GM21515 (cell line): ENCODE results near the gene GRM8.
A peak's percentile ranks its signal among the peaks of the same experiment; 100 is the strongest.

ENCODE experiments used
- ATAC-seq: cut with Tn5 transposase; IDR thresholded peaks from one replicate; pipeline ENCODE4 v1.9.1; 2021; ENCODE audit not compliant: unreplicated experiment

The GRM8 gene

DNA sequence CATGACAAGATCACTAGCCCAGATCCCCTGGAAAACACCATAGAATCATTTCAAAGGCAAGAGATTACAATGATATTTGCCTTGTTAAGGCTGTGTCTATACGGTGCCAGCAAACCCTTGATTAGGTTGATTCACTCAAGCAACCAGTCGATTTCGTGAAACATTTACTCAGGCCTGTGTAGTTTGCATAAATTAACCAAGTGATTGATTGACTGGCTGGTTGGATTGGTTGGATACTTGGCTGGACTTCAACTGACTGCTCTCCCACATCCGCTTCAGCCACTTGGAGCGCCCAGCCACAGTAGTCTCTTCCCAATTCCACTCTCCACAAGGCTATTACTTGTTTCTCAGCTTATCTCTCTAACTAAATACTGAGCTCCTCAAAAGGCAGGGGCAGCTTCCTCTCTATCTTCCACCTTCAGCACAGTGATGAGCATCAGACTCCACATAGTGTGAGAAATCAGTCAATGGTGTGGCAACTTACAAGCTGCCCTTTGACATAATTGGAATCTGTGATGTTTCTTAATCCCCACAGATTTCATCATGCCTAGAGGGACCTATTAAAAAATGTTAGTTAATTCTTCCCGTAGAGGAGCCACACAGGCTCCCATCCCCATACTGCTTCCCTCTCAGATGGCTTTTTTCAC is 217.4 kb downstream of the GRM8 start:
- ATAC-seq: no peak

DNA sequence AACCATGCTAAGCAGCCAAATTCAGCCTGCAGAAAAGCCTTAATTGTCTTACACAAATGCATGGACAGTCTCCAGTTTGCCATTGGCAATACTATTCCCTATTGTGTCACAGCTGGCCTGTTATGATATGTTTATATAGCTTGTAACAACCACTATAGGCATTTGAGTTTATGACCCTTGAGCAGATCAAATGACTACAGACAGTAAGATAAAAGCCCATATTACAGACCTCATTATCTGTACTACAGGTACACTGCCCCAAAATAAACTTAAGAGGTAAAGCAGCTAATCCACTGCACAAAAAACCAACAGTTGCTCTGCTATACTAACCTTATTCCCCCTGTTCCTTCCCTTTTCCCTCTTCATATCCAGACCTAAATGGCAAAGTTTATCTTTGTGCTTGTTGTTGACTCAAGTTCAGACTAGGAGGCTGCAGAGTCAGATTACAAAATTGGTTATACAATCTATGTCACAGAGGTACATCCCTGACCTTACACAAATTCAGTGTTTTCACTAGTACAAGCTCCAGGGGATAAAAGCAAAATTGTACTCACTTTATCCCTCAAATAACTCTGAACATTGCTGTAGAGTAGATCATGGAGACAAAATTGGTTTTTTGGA is 218.4 kb downstream of the GRM8 start:
- no peak for ATAC-seq

DNA sequence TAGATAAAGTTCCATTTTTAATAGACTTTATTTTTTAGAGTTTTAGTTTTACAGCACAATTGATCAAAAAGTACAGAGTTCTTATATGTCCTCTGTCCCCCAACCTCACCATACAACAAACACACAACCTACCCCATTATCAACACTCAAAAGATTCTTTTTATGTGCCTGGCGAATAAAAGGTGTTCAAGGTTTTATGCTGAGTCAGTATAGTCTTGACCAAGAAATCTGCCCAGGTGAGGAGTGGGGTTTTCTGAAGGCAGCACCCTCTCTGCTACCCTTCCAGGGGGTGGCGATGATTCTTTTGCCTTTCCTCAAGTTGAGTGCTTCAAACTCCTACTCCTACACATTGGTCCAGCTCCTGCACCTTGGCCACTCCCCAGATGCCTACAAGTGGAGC is 222.9 kb downstream of the GRM8 start:
- no peak for ATAC-seq

DNA sequence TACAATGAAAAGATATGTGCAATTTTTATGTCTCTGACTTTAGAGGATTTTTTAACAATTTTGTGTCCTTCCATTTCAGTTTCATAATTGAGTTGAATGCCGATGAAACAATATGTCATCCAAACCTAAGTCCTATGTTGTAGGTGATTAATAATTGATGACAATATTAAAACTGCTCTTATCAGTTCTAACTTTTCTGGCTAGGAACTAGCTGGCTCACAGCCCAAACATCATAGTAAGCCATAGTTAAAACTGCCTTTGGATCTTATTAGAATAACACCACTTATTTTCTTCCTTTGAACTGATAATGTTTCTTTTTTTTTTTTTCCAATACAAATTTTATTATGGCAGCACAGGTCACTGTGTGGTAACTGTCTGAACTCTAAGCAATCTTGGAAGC is 230.9 kb downstream of the GRM8 start:
- no peak for ATAC-seq

DNA sequence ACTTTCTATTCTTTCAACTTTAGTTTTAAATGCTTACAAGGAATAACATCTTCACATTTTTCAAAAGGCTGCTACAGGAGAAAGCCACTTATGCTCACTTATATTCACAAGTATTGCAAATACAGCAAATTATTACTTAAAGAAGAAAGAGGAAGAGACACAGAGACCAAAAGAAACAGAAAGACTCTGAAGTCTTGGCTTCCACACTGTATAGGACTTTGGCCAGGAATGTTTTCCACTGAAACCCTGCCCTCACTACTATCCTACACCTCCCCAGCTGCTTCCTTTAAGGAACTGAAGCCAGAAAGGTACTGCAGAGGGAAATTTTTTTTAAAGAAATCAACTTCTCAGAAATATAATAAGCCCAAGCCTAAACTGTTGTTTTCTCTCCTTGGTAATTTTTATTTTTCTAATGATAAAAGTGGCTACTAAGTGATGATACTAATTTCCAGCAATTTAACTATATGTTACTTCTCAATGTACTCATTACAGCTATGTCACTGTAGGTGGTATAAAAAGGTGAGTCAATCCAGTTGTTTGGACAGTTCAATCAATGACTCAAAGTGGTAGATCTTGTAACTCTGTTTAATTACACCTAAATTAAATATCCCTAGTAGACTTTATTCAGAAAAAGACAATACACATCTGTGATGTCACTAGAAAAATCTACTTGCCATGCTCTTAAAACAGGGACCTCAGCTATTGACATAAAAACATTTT is 231.6 kb downstream of the GRM8 start:
- ATAC-seq: no peak

DNA sequence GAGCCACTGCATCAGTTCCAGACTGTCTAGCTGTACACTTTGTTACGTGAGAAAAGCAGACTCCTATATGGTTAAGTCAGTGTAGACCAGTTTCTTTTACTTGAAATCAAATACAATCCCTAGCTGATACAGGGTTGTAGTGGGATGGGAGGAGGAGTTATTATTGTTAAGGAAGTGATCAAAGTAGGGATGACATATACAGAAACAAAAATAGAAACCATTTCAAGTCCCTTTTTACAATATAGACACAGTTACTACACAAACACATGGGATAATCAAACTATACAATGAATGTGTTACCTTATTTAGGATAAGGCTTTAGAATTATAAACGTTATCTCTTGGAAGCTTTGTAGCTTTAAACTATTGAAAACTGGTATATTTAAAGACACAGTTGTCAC is 233.9 kb downstream of the GRM8 start:
- ATAC-seq: no peak

DNA sequence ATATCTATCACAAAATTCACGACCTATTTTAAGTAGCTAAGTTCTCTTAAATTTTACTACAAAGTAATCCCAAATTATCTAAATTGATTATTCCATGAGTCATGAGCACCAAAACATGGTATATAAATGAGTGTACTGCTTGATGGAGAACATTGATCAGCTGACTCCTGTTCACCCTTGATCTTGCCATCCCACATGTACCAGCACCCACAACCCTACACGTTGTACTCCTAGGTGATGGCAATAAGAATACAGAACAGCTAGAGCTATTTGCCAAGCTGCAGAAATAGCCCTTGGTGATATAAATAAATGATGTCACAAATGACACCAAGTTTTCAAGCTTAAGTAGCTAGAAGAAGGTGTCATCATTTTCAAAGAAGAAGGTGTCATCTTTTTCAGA is 235.5 kb downstream of the GRM8 start:
- no peak for ATAC-seq

DNA sequence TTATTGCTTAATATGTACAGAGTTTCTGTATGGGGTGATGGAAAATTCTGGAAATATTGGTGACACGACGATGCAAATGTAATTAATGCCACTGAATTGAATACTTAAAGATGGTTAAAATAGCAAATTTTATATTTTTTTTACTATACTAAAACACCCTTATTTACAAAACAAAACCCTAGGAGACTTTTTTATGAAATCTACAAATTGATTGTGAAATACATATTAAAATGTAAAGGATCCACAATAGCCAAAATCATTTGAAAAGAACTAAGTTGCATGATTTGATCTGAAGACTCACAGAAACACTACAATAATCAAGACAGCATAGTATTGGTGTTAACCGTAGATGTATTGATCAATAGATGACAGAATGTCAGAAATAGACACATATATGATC is 252.0 kb downstream of the GRM8 start:
- no peak for ATAC-seq

DNA sequence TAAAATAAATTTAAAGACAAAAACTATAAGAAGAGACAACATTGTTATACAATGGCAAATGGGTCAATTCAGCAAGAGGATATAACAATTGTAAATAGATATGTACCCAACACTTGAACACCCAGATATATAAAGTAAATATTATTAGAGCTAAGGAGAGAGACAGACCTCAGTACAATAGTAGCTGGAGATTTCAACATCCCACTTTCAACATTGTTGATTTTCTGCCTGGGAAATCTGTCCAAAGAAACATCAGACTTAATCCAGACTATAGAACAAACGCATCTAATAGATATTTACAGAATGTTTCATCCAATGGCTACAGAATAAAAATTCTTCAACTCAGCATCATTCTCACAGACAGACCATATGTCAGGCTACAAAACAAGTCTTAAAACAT is 256.1 kb downstream of the GRM8 start:
- ATAC-seq: no peak

DNA sequence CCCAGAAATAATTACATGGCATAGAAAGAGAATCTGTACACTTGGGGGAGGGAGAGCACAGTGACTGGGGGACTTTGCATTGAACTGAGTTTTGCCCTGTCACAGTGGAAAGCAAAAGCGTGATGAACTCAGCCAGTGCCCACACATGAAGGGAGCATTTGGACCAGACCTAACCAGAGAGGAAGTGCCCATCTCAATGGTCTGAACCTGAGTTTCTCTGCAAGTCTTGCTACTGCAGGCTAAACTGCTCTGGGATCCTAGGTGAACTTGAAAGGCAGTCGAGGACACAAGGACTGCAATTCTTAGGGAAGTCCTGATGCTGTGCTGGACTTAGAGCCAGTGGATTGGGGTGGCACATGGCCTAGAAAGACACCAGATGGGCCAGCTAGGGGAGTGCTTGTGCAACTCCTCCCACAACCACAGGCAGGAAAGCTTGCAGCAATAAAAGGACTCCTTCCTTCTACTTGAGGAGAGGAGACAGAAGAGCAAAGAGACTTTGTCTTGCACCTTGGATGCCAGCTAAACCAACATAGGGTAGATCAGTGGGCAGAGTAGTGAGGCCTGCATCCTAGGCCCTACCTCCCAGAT is 259.0 kb downstream of the GRM8 start:
- no peak for ATAC-seq

DNA sequence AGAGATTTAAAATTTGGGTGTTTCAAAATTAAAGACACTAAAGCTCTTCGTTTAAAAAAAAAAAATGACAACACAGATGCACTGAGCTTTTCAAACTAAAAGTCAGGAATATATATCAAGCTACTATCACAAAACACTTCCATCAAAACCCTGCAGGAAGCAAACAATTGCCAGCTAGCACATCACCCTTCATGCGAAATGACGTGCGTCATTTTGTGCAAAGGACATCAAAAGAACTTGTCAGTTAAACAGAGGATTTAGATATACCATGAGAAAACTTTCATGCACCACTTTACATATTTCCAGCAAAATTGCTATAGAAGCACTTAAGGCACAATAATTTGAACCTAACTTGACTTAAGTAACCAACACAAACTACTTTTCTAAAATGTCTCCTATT is 264.7 kb downstream of the GRM8 start:
- no peak for ATAC-seq

DNA sequence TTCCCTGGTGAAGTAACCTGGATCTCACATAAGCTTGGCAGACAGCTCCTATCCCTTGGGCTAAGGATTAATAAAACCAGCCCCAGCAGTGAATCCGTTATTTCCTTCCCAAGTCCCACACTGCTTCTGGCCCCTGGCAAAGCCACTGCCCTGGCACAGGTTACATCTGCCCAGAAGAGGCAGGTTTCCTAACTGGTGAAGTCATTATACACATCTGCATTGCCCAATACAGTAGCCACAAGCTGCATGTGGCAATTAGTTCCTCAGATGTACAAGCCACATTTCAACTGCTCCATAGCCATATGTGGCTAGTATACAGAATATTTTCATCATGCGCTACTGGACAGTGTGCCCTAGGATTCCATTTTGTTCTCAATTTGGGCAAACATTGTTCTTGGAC is 273.0 kb downstream of the GRM8 start:
- no peak for ATAC-seq

DNA sequence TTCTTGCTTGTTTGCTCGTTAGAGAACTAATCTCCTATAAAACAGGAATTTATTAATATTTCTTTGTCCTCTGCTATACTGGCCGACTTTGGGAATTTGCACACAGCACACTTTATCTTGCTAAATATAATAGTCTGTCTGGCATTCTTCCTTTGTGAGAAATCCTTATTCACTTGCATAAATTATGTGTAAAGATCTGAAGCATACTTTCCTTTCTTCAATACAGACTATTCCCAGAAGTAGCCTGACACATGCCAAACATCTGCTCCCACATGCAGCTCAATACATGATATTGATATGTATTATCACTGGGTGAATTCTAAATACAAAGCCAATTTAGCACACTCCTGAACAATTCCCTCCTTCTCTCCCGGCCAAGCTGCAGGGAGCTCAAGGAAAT is 273.9 kb downstream of the GRM8 start:
- no peak for ATAC-seq

DNA sequence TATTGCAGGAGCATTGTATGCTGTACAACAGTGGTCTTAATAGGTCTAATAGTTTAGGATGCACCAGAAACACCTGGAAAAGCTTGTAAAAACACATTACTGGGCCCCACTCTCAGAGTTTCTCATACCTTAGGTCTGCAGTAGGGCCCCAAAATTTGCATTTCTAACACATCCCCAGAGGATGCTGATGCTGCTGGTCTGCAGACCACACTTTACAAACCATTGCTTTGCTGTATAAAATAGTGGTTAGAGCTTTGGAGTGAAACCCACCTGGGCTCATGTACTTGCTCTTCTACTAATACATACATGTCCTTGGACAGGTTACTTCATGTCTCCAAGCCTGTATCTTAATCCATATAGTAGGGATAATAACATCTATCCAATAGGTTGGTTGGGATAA is 279.7 kb downstream of the GRM8 start:
- no peak for ATAC-seq

DNA sequence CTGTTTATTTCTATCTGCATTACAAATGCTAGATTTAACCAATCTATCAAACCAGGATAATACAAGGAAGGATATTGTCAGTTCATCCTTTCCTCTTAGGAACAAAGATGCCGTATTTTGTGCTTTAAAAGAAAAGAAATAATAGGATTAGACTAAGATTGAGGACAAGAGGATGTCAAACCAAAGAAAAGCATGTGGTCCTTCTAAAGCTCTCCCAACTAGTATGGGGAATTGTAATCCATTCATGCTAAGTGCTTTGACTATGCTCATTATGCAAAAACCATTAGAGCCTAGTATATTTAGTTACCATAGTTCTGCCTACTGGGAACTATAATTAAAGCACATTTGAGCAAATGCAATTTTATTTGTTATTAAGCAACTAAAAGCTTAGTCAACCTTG is 280.2 kb downstream of the GRM8 start:
- ATAC-seq: no peak

DNA sequence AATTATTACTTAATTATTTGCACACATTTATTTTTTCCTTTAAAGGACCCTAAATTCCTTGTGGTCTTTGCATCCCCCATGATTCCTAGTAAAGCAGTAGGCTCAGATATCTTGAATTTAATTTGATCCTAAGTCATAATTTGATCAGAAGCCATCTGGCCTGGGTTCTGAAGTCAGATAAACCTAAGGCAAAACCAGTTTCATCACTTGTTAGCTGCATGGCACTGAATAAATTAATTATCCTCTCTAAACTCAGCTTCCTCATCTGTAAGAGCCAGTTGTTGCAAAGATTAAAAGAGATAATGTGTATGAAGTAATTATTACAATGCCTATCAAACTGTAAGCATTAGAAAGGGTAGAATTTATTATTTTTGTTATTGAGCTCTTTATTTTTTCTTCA is 293.1 kb downstream of the GRM8 start:
- no peak for ATAC-seq

DNA sequence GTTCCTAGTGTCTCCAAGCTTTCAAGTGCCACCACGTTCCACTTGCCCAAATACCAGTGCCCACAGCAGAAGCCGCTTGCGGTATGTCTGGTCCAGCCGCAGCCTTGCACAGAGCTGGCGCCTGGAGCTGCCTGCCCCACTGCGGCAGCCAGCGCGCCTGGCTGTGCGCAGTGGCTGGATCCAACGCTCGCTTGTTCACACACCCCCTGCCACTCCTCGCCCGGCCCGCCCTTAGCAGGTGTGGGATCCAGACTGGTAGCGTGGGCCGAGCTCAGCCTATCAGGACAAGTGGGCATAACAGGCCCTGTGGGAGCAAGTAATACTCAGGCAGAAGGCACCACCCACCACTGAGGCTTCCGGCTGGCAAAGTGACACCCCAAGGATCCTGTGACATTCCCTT is 294.4 kb downstream of the GRM8 start:
- no peak for ATAC-seq

DNA sequence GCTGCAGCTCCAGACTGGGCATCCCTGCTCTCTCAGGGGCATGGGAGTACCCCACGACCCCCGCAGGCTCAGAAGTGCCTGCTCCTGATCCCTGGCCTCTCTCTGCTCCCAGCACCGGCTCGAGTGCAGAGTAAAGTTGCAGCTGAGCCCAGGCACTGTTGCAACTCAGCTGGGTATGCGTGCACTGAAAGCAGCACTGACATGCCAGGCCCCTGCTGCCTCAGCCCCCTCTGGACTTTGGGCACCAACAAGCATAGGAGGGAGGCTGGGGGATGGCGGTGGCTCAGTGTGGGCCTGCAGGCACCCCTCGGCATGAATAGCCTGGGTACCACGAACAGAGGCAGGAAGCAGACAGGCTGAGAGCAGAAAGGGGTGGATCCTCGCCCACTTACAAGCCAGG is 295.3 kb downstream of the GRM8 start:
- no peak for ATAC-seq

DNA sequence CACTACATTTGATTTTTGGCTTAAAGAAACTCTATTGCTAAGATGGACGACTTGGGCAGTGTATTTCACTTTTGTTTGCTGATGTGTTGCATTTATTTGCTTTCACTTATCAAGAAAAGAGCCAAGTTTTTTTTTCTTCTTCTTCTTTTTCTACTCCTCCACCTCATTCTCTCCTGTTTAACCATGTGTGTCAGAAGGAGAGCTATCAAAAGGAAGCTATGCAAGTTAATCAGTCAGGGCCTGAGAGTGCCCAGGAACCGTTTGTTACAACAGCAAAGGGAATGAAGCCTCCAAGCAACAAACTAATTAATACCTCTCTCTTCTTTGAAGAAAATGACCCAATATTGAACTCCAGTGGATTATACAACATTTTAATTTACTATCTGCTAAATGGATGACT is 299.3 kb downstream of the GRM8 start:
- ATAC-seq: no peak

DNA sequence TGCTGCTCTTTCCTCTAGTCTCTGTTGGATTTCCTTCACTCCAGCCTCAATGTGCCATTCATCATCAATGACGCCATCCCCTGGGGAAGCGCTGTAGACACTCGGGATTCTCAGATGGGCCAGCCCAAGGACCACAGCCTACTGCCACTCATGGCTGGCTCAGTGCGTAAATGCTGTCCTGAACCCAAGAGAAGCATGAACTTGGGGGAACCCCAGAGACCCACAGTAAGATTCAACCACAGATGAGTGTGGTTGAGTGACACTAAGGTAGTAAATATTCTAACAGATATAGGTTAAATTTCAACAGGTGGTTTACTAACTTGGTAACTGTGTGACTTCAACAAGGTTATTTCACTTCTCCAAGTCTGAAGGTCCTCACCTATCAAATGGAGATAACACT is 304.1 kb downstream of the GRM8 start:
- peak; percentile 67 for ATAC-seq

DNA sequence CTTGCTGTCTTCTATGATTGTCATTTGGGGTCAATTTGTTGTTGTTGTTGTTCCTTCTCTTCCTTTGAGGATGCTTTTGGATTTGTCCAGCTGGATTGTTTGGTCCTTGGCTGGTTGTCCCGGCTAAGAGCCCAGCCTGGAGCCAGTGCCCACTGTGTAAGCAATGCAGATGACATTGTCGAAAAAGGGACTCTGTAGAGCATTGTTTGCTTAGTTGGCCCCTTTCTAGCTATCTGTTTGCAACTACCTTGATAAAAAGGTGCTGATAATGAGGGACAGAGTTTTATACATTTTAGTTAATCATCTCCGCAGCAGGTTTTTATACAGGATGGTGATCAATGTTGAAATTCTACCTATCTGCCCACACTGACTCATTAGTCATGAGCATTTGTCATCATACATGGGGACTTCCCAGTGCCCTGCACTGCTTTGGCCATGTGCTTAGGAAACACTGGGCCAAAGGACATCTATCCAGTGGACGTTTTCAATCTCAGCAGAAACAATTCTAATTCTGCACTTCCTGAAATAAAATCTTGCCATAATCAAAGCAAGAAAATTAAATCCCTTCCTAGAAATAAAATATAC is 311.9 kb downstream of the GRM8 start:
- ATAC-seq: no peak

DNA sequence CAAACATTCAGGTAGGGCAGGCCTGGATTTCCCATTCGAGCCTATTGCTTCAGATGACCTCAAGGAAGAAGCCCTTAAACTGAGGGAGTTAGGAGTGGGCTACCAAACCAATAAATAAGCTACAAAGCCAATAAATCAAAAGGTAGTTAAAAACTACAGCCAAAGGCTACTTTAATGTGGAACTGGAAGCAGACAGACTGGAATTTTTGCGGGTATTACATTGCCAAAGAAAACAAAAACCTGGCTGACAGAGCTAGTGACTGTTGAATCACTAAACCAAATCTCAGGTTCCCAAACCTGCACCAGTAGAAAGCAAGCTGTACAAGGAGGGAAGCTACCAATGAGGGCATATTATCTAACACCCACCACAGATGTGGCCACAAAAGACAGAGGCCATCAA is 315.6 kb downstream of the GRM8 start:
- no peak for ATAC-seq
